ENCODE measurements around the gene GLS.

DNA sequence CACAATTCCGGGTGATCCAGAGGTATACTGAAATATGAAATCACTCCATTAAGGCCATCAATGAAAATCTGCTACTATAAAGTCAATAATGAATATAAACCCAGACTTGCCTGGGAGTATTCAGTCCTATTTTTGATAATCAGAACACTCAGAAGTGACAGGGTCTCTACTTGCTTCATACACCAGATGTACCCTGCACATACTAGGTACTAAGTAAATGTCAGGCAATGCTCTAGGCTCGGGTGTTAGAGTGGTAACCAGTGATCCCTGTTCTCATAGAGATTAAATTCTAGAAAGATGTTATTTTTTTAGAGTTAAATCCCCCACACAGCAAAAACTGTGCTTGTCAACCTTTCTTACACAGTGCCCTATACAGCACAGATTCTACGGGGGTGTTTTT, 121.0 kb downstream of the GLS start:
- TF ChIP-seq, protein P1, sequence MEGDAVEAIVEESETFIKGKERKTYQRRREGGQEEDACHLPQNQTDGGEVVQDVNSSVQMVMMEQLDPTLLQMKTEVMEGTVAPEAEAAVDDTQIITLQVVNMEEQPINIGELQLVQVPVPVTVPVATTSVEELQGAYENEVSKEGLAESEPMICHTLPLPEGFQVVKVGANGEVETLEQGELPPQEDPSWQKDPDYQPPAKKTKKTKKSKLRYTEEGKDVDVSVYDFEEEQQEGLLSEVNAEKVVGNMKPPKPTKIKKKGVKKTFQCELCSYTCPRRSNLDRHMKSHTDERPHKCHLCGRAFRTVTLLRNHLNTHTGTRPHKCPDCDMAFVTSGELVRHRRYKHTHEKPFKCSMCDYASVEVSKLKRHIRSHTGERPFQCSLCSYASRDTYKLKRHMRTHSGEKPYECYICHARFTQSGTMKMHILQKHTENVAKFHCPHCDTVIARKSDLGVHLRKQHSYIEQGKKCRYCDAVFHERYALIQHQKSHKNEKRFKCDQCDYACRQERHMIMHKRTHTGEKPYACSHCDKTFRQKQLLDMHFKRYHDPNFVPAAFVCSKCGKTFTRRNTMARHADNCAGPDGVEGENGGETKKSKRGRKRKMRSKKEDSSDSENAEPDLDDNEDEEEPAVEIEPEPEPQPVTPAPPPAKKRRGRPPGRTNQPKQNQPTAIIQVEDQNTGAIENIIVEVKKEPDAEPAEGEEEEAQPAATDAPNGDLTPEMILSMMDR (IDR thresholded peaks at IDR 0.05): no peak
- TF ChIP-seq POLR2A (IDR thresholded peaks at IDR 0.05): no peak

Data from heart left ventricle (tissue), 13 donors.